Suppressor macrophage (primary cell): ENCODE measurements around the gene TRERF1.

Experiments
- DNase-seq, 4 experiments: peaks; one replicate each; pipeline ENCODE4 v3.0.0-alpha.2; 2020 to 2022

TRERF1 gene

GRCh38 chr6:42271834-42272805 lies 179.6 kb downstream of the TRERF1 start:
- DNase-seq = no peak

GRCh38 chr6:42269974-42270510 lies 181.7 kb downstream of the TRERF1 start:
- no peak for DNase-seq

GRCh38 chr6:42269553-42269952 lies 182.2 kb downstream of the TRERF1 start:
- DNase-seq = no peak

GRCh38 chr6:42268835-42269204 lies 182.9 kb downstream of the TRERF1 start:
- no peak for DNase-seq

- no peak for DNase-seq
These were observed 183.5 kb downstream of the TRERF1 start for GRCh38 chr6:42268016-42268834.

GRCh38 chr6:42266538-42266937 lies 185.2 kb downstream of the TRERF1 start:
- no peak for DNase-seq

GRCh38 chr6:42264852-42265390 lies 186.8 kb downstream of the TRERF1 start:
- DNase-seq = no peak

- no peak for DNase-seq
These were observed 187.4 kb downstream of the TRERF1 start for GRCh38 chr6:42264162-42264851.

- no peak for DNase-seq
These were observed 188.5 kb downstream of the TRERF1 start for GRCh38 chr6:42263165-42263728.

GRCh38 chr6:42260972-42261371 lies 190.8 kb downstream of the TRERF1 start:
- peak in 2 of 4 experiments; percentile 7 to 22 for DNase-seq

- no peak for DNase-seq
These were observed 191.3 kb downstream of the TRERF1 start for GRCh38 chr6:42260396-42260888.

- no peak for DNase-seq
These were observed 191.8 kb downstream of the TRERF1 start for GRCh38 chr6:42259841-42260395.

GRCh38 chr6:42259286-42259685 lies 192.4 kb downstream of the TRERF1 start:
- DNase-seq = no peak

- DNase-seq = no peak
These were observed 194.1 kb downstream of the TRERF1 start for GRCh38 chr6:42257614-42258013.

GRCh38 chr6:42257063-42257462 lies 194.7 kb downstream of the TRERF1 start:
- no peak for DNase-seq

- no peak for DNase-seq
These were observed 196.7 kb downstream of the TRERF1 start for GRCh38 chr6:42255050-42255449.

GRCh38 chr6:42254505-42254904 lies 197.2 kb downstream of the TRERF1 start:
- no peak for DNase-seq

- peak; percentile 38 to 66 (median 46) for DNase-seq
These were observed 199.7 kb downstream of the TRERF1 start for GRCh38 chr6:42251911-42252637.

- DNase-seq = no peak
These were observed 200.2 kb downstream of the TRERF1 start for GRCh38 chr6:42251500-42251899.

- DNase-seq = no peak
These were observed 201.3 kb downstream of the TRERF1 start for GRCh38 chr6:42250274-42250931.
